Mesothelial cell of epicardium (in vitro differentiated cells): ENCODE results near the gene MSI1. TPM values are rescaled to one million over a fixed set of nuclear protein-coding genes. Genes with fewer than 3 reads are reported as not detected.

Source experiments
- DNase-seq, 2 experiments: peaks; one replicate each; pipeline ENCODE4 v3.0.0; 2021; ENCODE audit warnings: low spot score in 2 of 2; ENCODE audit not compliant: unreplicated experiment in 2 of 2
- H3K27ac Mint-ChIP-seq: 2 replicates; pipeline ENCODE4 v1.8.0; 2021; ENCODE audit warnings: mixed read lengths
- H3K27me3 Mint-ChIP-seq: 2 replicates; pipeline ENCODE4 v1.8.0; 2021; ENCODE audit warnings: low read depth, mixed read lengths
- H3K36me3 Mint-ChIP-seq: 2 replicates; pipeline ENCODE4 v1.8.0; 2021; ENCODE audit warnings: mixed read lengths
- H3K4me1 Mint-ChIP-seq: 2 replicates; pipeline ENCODE4 v1.8.0; 2021; ENCODE audit warnings: mixed read lengths
- H3K4me3 Mint-ChIP-seq: 2 replicates; pipeline ENCODE4 v1.8.0; 2021; ENCODE audit warnings: mild to moderate bottlenecking, moderate library complexity, mixed read lengths
- H3K9me3 Mint-ChIP-seq: 2 replicates; pipeline ENCODE4 v1.8.0; 2021; ENCODE audit warnings: mixed read lengths
- total RNA-seq: library from RNA; stranded (reverse); gene quantifications from 3 replicates; pipeline ENCODE4 v1.2.1, GENCODE V29; 2021
- TF ChIP-seq, protein P1 (sequence below): fragments of 200-600 bp; sonication (generic); IDR thresholded peaks from one replicate; pipeline ENCODE4 v1.5.0; 2021; ENCODE audit warnings: antibody characterized with exemption; ENCODE audit not compliant: unreplicated experiment

MSI1 gene
- total RNA-seq, 1 donor from 2014 or later: 27.7 TPM

DNA sequence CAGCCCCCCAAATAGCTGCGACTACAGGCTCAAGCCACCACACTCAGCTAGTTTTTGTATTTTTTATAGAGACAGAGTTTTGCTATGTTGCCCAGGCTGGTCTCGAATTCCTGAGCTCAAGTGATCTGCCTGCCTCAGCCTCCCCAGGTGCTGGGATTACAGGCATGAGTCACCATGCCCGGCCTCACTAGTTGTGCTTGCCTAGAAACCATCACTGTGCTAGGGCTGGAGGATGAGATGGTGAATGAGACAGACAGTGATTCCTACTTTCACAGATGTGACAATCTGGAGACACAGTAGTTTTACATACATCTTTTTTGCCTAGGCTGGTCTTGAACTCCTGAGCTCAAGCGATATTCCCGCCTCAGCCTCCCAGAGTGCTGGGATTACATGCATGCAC lies 7.5 kb upstream of the MSI1 start:
- Mint-ChIP-seq H3K9me3 (no peaks in the 10 kb centered on the region), H3K27me3 (peaks cover 25% of the 10 kb centered on the region), H3K4me3 (no peak overlapping the region), H3K4me1 (peaks cover 9% of the 10 kb centered on the region), H3K36me3 (no peaks in the 10 kb centered on the region), H3K27ac (no peak overlapping the region)
- TF ChIP-seq, protein P1, sequence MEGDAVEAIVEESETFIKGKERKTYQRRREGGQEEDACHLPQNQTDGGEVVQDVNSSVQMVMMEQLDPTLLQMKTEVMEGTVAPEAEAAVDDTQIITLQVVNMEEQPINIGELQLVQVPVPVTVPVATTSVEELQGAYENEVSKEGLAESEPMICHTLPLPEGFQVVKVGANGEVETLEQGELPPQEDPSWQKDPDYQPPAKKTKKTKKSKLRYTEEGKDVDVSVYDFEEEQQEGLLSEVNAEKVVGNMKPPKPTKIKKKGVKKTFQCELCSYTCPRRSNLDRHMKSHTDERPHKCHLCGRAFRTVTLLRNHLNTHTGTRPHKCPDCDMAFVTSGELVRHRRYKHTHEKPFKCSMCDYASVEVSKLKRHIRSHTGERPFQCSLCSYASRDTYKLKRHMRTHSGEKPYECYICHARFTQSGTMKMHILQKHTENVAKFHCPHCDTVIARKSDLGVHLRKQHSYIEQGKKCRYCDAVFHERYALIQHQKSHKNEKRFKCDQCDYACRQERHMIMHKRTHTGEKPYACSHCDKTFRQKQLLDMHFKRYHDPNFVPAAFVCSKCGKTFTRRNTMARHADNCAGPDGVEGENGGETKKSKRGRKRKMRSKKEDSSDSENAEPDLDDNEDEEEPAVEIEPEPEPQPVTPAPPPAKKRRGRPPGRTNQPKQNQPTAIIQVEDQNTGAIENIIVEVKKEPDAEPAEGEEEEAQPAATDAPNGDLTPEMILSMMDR: no peak
- no peak for DNase-seq

DNA sequence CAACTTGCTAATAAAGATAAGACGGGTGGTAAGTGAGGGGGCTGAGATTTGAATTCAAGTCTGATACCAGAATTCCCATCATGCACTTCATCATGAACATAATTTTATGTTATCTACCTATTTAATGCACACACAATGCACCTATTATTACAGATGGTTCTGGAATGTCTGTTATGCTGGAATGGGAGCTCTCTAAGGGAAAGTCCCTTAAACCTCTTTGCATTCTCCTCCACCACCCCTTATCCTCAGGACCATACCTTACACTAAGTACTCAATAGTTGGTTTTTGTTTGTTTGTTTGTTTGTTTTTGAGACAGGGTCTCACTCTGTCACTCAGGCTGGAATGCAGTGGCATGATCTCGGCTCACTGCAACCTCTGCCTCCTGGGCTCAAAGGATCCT lies 7.0 kb upstream of the MSI1 start:
- Mint-ChIP-seq H3K9me3 (no peaks in the 10 kb centered on the region), H3K27ac (no peak overlapping the region), H3K36me3 (no peaks in the 10 kb centered on the region), H3K4me3 (no peak overlapping the region), H3K4me1 (peaks cover 9% of the 10 kb centered on the region), H3K27me3 (peaks cover 29% of the 10 kb centered on the region)
- DNase-seq: no peak
- TF ChIP-seq, protein P1: no peak

DNA sequence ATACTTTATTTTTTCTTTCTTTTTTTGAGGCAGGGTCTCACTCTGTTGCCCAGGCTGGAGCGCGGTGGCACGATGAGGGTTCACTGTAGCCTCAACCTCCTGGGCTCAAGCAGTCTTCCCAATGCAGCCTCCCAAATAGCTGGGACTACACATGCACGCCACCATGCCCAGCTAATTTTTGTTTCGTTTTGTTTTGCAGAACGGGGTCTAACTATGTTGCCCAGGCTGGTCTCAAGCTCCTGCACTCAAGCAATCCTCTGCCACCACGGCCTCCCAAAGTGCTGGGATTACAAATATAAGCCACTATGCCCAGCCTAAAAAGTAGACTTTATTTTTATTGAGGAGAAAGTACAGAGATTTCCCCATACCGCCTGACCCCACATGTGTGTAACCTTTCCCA lies 4.7 kb upstream of the MSI1 start:
- H3K27ac Mint-ChIP-seq: no peak overlapping the region
- peaks cover 21% of the 10 kb centered on the region for H3K4me1 Mint-ChIP-seq
- peaks cover 44% of the 10 kb centered on the region for H3K27me3 Mint-ChIP-seq
- no peaks in the 10 kb centered on the region for H3K36me3 Mint-ChIP-seq
- H3K4me3 Mint-ChIP-seq: no peak overlapping the region
- DNase-seq: no peak
- H3K9me3 Mint-ChIP-seq: no peaks in the 10 kb centered on the region
- TF ChIP-seq, protein P1: no peak

DNA sequence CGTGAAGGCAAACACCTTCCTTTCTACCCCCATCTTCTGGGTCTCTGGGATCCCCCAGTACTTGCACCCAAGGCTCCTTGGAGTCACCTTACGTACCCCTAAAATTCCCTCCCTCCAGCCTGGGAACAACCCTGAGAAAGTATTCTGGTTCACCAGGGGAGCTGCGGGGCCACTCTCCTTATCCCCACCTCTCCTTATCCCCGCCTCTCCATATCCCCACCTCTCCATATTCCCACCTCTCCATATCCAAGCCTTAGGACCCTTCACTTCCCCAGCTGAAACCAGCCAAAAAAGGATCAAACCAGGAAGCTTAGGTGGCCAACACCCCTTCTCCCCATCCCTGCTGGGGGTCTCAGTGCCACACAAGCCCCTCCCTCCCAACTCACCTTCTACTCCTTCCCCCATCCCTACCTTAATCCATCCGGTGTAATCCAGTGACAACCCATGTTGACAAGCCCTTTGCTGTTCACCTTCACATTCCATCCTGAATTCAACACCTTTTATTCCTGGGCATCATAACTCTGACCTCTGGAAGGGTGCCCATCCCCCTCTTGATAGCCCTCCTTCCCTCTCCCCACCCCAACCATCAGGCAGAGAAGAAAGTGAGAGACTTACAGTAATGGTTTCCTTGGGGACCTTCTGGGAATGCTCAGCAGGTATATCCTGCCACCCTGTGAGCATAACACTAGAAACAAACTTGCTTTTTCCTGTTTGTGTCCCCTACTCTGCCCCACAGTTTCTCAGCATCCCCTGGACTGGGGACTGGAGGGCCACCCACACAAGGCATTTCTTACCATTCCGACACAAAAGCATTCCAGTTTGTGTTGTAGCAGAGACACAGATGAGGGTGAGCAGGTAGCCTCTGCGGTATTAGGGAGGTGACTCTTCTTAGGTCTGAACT lies 1.6 kb upstream of the MSI1 start:
- no peak for DNase-seq
- Mint-ChIP-seq H3K4me3 (peak overlapping the region; percentile 80), H3K9me3 (no peaks in the 10 kb centered on the region), H3K36me3 (no peaks in the 10 kb centered on the region), H3K27me3 (peaks cover 45% of the 10 kb centered on the region), H3K27ac (no peak overlapping the region), H3K4me1 (peaks cover 24% of the 10 kb centered on the region)
- TF ChIP-seq, protein P1: no peak

DNA sequence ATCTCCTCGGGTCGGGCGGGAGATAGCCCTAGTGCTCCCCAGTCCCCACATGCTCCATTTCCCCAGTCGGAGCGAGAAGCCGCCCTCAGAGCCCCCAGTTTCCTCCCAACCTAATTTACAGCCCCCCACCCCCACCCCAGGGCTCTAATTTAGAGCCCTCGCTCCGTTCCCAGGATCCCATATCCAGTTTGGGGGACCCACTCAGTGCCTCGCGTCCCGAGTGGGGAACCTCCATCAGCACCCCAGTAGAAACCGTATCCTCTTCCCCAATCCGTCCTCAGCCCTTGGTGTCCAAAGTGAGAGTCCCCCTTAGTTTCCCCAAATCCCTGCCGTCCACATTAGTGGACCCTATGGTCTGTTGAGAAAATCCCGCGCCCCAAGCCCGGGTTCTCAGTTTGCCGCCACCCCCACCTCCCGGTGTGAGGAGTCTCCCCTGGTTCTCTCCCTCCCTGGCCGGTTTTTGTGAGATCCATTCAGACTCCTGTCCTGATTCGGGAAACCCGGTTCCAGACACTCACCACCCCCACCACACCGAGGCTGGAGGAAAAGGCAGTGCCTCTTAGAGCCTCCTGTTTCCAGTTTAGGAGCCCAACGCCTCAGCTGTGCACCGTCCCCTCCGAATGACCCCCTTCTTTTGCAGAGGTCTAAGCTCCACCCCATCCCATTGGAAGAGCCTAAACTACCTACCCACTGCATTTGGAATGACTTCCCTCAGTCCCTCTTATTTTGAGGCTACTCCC lies 809 bp upstream of the MSI1 start:
- Mint-ChIP-seq H3K4me1 (peaks cover 24% of the 10 kb centered on the region), H3K27me3 (peaks cover 42% of the 10 kb centered on the region), H3K9me3 (no peaks in the 10 kb centered on the region), H3K27ac (peak overlapping the region; percentile 71), H3K36me3 (peaks cover 3% of the 10 kb centered on the region), H3K4me3 (peak overlapping the region; percentile 80)
- DNase-seq: no peak
- TF ChIP-seq, protein P1: no peak
